Right renal cortex interstitium (tissue), 3 donors: ENCODE measurements around the gene XG. TPM values are rescaled to one million over a fixed set of nuclear protein-coding genes. Genes with fewer than 3 reads are reported as not detected.

Source experiments
- DNase-seq, 3 donors: peaks; one replicate each; pipeline ENCODE4 v3.0.0-alpha.2; 2013; ENCODE audit warnings: low read depth in 3 of 3, low spot score in 2 of 3
- polyA plus RNA-seq, 3 donors: library from polyadenylated mRNA; unstranded; fragments of 120-200 nt; gene quantifications; one replicate each; pipeline ENCODE4 v1.2.1, GENCODE V29; 2013; ENCODE audit not compliant: insufficient read length in 3 of 3

The XG gene
- polyA plus RNA-seq, 3 donors = 0.14 to 0.29 (median 0.16) TPM

DNA sequence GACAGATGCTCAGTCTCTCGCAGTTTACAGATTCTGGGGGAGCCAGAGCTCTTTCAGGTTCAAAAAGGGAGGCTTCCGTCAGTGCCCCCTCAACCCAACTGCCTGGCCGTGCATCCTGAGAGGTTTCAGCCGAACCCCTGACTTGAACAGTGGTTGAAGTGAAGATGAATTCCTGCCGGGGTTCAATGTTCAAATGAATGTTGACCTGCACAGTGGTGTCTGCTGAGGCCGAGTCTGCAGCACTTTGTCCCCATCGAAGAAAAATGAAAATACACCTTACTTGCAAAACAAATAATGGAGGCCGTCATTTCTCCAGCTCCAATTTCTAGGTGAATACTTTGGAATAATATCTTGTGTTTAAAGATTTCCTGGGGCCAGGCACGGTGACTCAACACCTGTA, 110.6 kb downstream of the XG start:
- DNase-seq = no peak

DNA sequence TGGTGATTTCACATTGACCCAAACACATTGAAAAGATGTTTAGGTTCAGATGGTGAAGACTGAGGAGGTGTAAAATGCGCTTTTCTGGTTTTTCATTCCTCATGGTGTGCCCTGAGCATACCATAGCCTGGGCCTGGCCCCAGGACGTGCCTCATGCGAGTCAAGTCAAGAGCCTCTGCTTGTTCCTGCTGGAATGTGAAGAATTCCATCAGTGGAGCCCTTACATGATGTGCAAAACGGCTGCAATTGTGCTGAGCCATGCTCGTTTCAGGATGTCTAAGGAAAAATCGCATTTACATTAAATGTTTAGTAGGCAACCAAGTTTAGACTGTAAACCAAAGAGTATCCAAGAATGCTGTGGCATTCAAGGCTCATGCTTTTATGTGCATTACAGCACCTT, 111.8 kb downstream of the XG start:
- DNase-seq = no peak

Other genes with a start within 250 kb of the XG start
- 100 to 1,000 TPM; 189 to 220 (median 206) TPM for gene CD99, start 60.7 kb upstream of the XG start, polyA plus RNA-seq
- 10 to 100 TPM; 15.2 to 18.1 (median 17.1) TPM for gene GYG2, start 76.9 kb downstream of the XG start, polyA plus RNA-seq
- 10 to 100 TPM; 50.9 to 56.1 (median 54.9) TPM for gene ARSD, start 177.3 kb downstream of the XG start, polyA plus RNA-seq